NCI-H82 (cell line): ENCODE measurements around the gene KIAA1549.

Source experiments
- DNase-seq: peaks from one replicate; lab custom pipeline; 2025; lab: John Stamatoyannopoulos, UW

The KIAA1549 gene

DNA sequence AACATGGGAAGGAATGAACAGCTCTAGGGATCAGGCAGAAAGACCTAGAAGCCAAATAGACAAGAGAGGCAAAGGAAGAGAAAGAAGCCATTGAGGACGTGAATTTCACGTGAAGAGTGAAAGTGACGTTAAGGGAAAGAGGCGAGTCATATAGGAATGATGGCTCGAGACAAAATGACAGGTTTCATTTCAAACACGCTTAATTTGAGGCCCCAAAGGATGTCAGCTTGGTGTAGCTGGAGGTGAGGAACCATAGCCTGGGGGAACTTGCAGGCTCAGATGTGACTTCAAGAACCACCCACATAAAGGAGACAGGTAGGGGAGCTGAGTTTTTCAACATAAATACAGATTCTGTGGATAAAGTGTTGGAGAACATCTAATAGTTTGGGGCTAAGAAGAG lies 98.9 kb downstream of the KIAA1549 start:
- no peak for DNase-seq

- no peak for DNase-seq
These were observed 99.5 kb downstream of the KIAA1549 start for GRCh38 chr7:138881579-138882188.

GRCh38 chr7:138880881-138881578 lies 100.2 kb downstream of the KIAA1549 start:
- no peak for DNase-seq

DNA sequence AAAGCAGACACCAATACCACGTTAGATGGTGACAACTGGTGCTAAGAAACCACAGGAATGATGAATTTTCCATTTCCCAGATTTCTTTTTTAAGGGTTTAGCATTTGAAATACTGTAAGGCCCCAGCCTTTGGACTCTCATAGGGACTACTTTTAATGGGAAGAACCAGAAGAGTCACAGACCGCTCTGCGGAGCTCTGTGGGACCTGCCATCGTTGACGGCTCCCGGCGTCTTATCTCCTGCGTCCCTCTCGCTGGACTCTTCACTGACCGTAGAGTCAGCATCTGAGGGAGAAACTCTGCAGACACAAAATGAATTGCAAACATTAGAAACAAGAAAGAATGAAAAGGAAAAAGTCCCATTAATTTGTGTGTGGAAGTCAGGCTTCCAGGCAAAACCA lies 101.8 kb downstream of the KIAA1549 start:
- DNase-seq: no peak

- DNase-seq: no peak
These were observed 102.3 kb downstream of the KIAA1549 start for GRCh38 chr7:138878856-138879255.

DNA sequence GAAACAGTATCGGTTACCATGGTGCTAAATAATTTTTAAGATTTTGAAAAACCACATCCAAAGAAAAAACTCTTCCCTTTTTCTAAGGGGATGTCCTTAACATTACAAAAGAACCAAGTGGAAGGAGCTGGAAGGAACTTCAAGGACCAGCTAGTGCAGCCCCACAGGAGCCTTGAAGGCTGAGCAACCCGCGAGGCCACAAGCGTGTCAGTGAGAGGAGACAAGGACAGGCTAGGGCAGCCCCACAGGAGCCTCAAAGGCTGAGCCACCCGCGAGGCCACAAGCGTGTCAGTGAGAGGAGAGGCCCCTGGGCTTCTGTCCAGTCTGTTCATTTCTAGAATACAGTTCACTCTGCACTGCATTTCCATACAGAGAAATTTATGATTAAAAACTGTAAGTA lies 103.1 kb downstream of the KIAA1549 start:
- no peak for DNase-seq

DNA sequence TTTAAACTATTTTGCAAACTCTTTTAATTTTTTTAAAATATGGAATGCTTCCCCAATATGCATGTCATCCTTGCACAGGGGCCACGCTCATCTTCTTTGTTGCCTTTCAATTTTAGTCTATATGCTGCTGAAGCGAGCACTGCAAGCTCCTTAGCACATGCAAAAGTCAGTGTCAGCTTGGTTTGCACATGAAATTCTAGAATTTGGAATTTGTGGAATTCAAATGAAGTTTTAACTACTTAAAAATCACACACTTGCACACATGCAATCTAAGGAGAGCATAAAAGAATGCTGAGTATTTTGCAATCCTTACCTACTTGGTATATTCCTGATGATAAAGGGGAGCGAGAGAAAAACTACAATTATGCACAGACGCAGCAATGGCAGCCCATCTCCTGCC lies 104.9 kb downstream of the KIAA1549 start:
- no peak for DNase-seq

GRCh38 chr7:138875794-138876193 lies 105.4 kb downstream of the KIAA1549 start:
- no peak for DNase-seq

GRCh38 chr7:138873220-138873892 lies 107.8 kb downstream of the KIAA1549 start:
- DNase-seq: no peak

GRCh38 chr7:138872576-138872975 lies 108.6 kb downstream of the KIAA1549 start:
- DNase-seq: no peak

GRCh38 chr7:138871814-138872090 lies 109.4 kb downstream of the KIAA1549 start:
- DNase-seq: no peak

- no peak for DNase-seq
These were observed 110.0 kb downstream of the KIAA1549 start for GRCh38 chr7:138871065-138871813.

DNA sequence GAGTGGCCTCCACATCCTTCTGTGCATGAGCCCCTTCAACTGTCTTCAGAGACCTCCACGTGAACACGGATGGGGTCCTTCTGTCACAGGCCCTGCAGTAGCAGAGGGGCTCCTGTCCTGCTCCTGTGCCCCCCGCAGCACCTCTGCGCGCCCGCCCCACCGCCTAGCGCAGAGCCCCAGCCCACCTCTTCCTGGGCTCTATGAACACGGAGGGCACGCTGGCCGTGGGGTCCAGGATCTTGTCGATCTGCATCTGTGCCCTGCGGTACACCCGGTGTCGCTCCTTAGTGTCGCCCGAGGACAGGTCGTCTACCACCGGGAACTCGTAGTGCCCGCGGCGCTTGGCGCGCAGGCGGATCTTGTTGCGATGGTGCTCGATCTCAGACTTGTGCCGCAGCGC lies 111.8 kb downstream of the KIAA1549 start:
- no peak for DNase-seq

- DNase-seq: no peak
These were observed 112.5 kb downstream of the KIAA1549 start for GRCh38 chr7:138868711-138869110.

DNA sequence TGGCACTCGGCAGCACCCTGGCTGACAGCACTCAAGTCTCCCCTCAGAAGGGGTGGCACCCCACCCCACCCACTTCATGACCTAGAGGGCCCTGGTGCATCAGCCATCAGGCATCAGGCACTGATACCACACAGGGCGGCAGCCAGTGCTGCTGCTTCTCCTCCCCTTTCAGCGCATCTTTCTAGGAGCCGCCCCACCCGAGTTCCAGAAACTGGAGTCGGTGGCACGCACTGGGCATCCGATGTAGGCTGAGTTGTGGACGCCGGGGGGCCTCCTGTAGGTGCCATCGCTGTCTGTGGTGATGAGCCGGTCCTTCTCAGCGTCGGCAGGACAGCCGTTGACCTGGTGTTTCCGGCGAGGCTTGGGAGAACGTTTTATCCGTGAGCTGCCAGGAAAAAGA lies 113.4 kb downstream of the KIAA1549 start:
- no peak for DNase-seq

- DNase-seq: no peak
These were observed 114.8 kb downstream of the KIAA1549 start for GRCh38 chr7:138866353-138866752.

- no peak for DNase-seq
These were observed 115.3 kb downstream of the KIAA1549 start for GRCh38 chr7:138865843-138866242.

DNA sequence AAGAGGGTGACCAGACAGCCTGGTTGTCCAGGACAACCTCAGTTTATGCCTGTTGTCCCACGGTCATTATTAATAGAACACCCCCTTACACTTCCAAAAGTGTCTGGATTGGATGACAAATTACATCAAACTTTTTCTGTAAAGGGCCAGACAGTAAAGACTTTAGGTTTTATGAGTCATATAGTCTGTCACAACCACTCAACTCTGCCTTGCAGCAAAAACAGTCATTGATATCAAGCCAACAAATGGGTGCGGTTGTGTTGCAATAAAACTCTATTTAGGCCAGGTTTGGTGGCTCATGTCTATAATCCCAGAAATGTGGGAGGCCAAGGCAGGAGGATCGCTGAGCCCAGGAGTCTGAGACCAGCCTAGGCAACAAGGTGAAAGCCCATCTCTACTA lies 116.5 kb downstream of the KIAA1549 start:
- no peak for DNase-seq

GRCh38 chr7:138863931-138864330 lies 117.3 kb downstream of the KIAA1549 start:
- no peak for DNase-seq

DNA sequence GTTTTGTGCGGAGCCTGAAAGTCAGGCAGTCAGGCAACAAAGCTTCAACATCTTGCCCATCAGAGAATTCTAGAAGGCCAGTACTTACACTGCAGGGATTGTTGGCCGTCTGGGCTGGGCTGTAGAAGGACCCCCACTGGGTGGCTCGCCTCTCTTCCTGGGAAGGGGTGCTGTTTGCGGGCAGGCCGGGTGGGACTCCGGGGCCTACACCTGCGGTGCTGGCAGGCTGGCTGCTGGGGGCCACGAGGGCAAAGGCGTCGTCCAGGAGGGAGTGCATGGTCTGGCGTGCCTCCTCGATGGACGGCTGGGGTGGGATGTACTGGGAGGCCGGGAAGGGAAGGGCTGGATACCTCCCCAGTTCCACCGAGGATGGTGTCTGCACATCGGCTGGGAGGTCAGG lies 120.1 kb downstream of the KIAA1549 start:
- DNase-seq: no peak

DNA sequence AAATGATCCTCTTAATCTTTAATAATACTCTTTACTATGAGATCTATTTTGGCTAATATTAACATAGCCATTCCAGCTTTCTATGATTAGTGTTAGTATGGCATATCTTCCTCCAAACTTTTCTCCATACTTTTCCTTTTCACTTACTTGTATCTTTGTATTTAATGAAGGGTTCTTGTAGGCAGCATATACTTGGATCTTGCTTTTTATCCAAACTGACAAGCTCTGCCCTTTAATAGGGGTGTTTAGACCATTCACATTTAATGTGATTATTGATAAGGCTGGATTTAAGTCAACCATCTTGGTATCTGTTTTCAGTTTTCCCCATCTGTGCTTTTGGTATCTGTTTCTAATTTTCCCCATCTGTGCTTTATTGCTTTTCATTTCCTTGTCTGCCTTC lies 123.5 kb downstream of the KIAA1549 start:
- DNase-seq: no peak

GRCh38 chr7:138854115-138854645 lies 127.0 kb downstream of the KIAA1549 start:
- no peak for DNase-seq

DNA sequence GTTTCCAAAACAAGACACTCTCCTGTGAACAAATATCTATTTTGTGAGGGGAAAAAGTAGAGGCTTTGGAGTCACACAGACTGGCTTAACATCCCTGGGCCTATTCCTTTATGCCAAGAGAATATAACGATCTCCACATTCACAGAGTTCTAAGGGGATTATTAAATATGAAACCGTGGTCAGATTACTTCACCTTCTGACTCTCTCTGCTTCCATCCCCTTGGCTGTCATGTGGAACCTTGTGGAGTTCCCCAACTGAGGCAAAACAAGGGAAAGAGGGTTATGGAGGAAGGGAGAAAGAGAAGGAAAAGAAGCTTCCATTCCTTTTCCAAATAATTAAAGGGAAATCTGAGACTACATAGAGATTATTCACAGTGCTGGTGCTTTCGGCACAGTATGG lies 127.7 kb downstream of the KIAA1549 start:
- no peak for DNase-seq
